NCI-H1694 treated with DMSO at 0.1 percent for 48 hours (cell line): ENCODE results near the gene VPS52.

Experiments
- DNase-seq: peaks from one replicate; lab custom pipeline; 2025; lab: John Stamatoyannopoulos, UW

The VPS52 gene, protein sequence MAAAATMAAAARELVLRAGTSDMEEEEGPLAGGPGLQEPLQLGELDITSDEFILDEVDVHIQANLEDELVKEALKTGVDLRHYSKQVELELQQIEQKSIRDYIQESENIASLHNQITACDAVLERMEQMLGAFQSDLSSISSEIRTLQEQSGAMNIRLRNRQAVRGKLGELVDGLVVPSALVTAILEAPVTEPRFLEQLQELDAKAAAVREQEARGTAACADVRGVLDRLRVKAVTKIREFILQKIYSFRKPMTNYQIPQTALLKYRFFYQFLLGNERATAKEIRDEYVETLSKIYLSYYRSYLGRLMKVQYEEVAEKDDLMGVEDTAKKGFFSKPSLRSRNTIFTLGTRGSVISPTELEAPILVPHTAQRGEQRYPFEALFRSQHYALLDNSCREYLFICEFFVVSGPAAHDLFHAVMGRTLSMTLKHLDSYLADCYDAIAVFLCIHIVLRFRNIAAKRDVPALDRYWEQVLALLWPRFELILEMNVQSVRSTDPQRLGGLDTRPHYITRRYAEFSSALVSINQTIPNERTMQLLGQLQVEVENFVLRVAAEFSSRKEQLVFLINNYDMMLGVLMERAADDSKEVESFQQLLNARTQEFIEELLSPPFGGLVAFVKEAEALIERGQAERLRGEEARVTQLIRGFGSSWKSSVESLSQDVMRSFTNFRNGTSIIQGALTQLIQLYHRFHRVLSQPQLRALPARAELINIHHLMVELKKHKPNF

DNA sequence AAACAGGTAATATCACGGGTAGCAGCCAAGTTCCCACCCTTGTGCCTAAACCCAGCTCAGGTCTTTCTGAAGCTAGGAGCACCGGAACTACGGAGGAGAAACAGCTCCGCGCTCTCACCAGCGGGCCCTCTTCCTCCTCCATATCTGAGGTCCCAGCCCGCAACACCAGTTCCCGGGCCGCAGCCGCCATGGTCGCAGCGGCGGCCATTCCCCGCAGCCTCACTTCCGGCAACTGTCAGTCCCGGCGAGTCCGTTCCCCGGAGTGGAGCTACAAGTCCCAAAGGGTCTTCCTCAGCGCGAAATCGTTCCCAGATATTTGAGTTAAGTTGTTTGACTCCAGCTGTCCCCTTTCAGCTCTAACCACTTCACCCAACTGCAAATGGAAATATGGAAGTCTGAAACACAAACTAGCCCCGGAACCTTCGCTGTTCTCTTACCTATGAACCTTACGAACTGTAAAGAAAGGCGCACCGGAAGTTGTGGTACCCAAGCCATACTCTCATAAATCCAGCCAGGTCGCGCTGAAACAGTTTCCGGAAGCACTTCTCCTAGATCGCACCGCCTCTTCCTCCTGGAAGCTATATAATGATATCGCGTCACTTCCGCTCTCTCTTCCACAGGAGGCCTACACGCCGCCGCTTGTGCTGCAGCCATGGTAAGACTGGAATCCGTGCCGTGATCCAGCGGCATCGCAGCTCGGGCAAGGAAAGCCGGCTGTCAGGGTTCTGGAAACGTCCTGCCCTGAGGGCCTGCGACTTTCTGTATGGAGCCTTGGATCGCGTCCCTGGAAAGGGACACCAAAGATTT is at the start of gene VPS52, which contains the start of gene RPS18:
TSS of gene VPS52 (minus strand) at position 409 of the 807 bp plus-strand sequence. CDS start at position 208, 201 bp downstream.
TSS of gene RPS18 (plus strand) at position 608 of the 807 bp plus-strand sequence. CDS start at position 653, 45 bp downstream.
- peak; percentile 97 for DNase-seq

DNA sequence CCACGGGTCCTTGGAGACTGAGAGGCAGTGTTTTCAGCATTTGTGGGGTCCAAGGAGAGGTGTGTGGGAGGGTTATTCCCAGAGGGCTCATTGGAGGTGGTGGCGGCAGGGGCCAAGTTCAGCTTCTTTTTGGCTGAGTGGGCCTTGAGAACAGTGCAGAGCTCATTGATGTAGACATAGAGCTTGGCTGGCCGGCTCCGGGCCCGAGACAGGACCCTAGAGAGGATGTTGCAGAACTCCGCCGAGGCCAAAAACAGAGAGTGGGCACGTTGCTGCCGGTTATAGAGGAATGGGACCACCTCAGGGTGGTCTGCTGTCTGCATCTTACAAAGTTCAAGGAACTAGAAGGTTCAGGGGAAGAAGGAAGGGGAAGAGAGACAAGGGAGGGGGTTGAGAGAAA is 49.6 kb upstream of the VPS52 start:
- no peak for DNase-seq

DNA sequence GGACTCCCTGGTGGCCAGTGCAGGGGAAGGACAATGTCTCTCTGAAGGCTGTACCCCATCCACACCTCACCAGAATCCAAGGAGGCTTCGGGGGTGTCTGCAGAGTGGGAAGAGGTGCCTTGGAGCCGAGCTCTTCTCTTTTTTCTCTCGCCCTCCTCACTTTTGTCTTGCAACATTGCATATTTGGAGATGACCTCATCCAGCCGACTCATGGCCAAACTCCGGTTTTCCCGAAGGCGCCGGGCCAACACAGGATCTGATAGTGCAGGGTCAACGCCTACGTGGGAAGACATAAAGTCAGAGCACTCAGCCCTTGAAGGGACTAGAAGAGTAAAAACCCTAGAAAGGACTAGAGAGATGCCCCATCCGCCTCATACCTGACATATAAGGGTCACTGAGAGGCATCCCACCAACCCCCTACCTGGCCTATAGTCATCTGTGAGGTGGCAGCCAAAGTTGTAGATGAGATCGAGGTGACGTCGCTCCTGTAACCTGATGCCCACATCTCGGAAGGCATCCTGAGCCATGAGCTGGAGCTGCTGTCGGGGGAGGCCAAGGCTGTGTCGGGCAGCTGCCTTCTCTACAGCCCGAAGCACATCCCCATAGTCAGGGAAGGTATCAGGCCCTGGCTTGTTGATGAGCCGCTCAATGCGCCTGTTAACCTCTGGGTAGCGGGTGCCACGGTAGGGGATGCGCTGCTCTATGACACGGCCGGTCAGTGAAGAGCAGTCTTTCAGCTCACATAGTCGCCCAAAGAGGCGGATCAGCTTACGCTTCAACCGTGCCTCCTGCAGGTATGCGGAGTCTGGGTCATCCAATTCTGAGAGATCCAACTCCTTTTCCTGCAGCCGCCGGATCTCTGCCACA is 48.9 kb upstream of the VPS52 start:
- no peak for DNase-seq

DNA sequence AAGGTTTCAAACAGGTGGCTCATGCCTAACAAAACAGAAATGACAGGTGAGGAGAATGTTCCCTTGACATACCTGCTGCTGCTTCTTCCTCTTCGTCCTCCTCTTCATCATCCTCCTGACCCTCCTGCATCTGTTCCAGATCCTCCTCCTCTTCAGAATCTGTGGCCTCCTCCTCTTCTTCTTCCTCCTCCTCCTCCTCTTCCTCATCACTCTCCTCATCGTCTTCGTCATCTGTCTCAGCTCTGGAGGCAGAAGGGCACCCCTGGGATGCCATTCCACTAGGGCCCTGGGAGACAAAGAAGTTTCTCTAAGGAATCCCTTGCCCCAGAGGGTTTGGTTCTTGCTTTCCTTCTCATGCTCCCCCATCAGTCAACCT is 48.3 kb upstream of the VPS52 start:
- no peak for DNase-seq

DNA sequence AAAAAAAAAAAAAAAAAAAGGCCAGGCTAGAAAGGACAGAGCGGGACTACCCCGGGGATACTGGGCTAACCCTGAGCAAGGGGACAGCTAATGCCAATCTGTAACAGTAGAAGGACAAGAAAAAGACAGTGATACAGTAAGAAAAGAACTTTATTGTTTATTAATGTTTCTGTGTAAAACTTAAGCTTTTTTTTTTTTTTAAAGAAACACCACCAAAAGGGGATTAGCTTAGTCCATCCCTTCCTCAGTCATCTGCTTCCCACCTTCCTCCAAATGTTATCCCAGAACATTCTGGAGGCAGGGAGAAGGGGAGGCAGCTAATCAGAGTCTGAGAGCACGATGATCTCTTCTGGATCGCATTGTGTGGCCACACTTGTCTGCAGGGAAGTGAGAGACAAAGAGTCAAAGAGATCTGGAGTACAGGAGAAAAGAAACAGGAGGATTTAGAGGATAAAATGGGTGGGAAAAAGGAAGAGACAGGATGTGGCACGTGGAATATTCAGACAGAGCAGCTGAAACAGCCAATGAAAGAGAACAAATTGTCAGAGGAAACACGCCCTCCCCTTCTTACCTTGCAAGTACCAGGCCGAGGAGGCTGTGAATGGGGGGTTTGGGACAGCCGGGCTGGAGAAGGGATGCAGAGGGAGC is 46.9 kb upstream of the VPS52 start:
- no peak for DNase-seq

DNA sequence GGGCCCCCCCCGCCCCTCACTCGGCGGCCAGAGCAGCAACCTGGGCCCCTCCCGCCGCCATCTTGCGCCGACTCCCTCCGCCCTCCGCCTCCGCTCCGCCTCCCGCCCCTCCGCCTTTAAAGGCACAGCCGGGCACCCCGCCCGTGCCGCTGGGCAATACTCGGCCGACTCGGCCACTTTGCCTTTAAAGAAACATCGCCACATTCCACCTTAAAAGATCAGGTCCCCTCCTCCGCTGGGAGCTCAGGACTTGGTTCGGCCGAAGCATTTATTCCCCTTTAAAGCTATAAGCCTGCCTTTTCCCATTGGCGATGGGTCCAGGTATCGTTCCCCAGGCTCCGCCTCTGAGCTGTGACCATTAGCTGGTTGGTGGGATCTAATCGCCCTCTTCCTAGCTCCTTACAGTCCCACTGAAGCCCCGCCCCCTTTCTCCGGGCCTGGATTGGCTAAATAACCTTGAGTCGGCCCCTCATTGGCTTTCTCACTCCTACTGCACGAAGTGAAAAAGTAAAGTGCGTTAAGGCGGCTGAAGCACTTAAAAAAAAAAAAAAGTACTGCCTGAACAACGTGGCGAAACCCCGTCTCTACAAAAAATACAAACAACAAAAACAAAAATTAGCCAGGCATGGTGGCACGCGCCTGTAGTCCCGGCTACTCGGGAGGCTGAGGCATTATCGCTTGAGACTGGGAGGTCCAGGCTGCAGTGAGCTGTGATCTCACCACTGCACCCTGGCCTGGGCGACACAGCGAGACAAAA is 46.2 kb upstream of the VPS52 start, which contains the start of gene ZBTB22:
TSS of gene ZBTB22 (minus strand) at position 76 of the 757 bp plus-strand sequence. CDS start 828 bp downstream, outside the sequence.
- DNase-seq, result peak; percentile 77

DNA sequence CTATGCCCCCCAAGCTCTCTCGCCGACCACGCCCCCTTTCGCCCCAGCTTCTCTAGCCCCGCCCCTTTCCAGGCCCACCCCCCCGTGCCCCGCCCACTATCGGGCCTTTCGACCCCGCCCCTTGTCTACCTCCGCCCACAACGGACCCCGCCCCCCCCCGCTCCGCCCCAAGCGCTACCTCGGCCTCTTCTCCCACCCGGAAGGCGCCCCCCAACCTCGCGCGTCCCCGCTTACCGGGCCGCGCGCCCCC is 45.7 kb upstream of the VPS52 start:
- DNase-seq, result no peak

DNA sequence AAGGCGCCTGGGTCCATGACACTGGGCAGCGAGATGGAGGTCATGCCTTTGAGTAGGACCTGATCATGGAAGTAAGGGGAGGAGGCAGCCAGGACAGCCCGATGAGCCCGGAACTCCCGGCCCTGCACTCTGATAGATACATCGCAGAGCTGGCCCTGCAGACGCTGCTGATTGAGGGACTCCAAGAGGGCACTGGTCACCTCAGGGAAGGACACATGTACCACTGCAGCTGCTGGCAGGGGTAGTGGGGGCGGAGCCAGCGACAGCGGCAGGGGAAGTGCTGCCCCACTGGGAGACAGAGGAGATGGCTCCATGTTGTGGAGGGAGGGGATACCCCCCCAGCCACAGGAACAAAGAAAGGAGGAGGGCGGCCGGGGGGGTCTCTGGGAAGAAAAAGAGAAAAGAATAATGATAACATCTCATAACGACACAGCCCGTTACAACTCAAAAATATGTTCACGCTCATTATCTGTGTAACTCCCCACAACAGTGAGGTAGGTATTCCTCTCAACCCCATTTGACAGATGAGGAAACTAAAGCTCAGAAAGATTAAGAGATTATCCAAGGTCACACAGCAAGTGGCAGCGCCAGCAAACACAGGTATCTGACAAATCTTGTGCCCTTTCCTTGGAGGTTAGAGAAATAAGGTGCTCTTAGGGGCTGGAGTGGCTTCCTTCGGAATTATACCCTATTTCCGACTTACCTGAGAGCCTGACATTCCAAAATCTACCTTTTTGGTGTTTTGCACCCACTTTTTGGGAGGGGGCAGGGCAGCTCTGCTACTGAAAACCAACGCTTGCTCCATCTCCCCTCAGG is 45.1 kb upstream of the VPS52 start:
- DNase-seq, result no peak

DNA sequence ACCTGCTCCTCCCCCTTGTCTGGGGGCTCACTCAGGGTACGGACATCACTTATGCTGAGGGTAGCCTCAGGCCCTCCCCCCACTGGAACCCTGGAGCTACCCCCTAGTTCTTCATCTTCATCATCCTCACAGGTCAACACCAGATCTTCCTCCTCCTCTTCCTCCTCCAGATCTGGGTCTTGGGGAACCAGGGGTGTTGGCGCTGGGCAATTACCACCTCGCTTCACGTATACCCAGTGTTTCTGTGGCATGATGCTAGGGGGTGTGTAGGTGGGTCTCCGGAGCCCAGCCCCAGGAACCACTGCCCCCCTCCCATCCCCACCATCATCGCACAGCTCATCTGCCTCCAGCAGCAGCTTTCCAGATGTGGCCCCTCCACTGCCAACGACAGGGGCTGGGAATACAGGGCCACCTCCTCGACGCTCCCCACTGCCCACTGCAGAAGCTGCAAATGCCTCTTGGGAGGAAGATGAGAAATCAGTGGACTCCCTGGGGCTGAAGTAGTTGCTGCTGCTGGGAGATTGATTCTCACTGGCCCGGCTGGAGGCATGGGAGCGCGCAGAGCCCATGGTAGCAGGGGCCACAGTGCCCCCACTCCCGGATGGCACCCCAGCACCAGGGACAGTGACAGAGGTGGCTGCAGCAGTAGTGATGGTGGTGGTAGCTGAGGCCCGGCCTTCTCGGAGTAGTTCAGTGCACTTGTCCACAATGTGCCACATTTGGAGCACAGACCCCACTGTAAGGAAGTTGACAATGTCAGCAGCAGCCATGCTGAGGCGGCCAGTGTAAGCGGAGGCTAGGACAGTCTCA is 44.3 kb upstream of the VPS52 start:
- DNase-seq, result no peak

DNA sequence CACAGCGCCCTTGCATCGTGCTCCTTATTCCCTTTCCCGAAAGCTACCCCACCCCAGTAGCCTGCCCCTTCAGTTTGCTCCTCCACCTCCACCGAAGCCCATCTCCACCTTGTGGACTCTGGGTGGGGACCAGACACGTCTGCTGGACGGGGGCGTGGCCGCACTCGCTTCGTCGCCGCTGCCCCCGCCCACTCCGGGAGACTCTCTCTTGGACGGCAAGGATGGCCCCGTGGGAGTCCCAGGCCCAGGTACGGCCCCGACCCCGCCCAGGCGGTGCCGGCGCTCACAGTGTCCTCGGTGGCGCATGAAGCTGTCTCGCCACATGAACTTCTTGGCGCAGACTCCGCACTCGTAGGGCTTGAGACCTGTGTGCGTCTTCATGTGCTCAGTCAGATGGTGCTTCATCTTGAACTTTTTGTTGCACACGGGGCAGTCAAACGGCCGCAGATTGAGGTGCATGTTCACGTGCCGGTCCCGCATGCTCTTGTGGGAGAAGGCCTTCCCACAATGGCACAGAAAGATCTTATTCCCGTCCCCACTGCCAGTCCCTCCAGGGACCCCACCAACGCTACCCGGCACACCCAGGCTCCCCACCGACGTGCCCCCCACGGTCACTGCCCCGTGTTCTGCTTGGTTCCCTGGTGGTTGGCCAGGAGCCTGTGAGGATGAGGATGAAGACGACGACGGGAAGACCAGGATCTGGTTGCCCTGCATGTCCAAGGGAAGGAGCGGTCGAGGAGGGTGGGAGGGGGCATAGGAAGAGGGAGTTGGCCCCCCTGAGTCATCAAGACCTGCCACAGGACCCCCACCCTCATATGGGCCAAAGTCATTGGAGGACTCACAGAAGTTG is 43.5 kb upstream of the VPS52 start:
- DNase-seq, result no peak

DNA sequence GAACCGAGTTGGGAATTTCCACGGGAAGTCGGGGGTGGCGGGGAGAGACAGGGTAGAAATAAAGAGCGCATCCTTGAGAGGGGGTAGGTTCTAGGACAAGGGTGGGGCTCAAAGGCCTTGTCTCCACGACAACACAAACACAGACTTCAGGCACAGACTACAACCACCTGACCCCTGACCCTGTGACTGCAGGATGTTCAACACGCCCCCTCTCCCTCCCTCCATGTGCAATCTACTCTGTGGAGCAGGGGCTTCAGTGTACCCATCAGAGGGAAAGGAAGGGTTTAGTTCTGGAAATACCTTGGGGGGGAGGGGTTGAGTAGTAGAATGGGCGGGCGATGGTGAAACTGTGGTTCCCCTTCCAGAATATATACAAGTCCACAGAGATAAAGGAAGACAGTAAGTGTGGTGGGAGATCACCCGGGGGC is 42.9 kb upstream of the VPS52 start:
- no peak for DNase-seq

DNA sequence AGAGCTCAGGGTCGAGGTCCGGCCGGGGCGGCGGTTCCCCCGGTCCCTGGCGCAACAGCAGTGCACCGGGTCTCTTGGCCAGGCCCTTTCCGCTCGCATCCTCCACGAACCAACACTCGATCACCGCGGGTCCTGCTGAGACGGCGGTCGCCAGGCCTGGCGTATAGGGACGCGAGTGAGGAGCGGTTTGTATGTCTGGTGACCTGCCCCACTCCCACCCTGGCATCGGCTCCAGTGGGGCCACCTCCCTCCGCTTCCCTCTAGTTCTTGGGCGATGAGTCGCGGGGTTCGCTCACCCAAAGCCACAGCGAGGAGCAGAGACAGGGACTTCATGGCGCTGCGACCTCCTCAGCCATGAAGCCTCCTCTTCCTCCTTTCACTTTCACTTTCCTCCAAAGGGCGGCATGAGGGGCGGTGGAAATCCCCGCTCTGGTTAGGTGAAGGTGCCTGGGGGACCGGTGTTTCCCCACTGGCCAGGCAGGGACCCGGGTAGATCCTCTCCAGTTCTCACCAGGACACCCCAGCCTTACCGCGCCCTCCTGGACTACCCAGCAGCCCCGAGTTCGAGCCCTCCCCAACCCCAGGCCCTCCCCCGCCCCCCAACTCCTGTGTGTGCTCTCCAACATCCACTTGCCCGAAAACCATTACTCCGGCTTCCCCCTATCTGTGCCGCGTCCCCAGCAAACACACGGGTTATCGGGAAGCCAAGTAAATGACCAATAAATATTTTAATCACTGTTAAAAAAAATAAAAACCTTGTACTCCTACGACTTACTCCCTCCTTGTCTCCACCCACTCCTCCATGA is 42.2 kb upstream of the VPS52 start, which contains the start of gene TAPBP:
TSS of gene TAPBP (minus strand) at position 370 of the 806 bp plus-strand sequence. CDS start at position 333, 37 bp downstream.
- no peak for DNase-seq

DNA sequence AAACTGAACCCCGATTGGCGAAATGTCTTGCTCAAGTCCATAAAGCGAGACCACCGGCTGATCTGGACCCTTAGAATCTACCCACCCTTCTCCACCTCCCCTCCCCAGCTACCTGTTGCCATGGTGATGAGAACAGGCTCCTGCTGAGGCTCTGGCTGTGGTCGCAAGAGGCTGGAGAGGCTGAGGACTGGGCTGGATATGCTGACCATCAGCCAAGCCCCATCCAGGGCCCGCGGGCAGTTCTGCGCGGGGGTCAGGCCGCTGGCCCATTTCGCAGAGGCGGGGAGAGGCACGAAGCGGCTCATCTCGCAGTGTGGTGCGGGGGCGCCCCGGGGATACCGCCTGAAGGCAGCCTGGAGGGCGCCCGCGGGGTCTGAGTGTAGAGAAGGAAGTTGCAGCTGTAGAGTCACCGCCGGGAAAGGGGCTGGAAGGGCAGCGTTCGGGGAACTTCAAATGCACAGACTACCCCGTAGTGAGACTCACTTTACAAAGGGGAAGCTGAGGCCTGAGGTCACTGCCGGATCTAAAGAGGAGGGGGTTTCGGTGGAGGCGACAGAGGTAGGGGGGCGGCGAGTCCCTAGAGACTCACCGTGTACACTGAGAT is 41.5 kb upstream of the VPS52 start:
- DNase-seq, result no peak

DNA sequence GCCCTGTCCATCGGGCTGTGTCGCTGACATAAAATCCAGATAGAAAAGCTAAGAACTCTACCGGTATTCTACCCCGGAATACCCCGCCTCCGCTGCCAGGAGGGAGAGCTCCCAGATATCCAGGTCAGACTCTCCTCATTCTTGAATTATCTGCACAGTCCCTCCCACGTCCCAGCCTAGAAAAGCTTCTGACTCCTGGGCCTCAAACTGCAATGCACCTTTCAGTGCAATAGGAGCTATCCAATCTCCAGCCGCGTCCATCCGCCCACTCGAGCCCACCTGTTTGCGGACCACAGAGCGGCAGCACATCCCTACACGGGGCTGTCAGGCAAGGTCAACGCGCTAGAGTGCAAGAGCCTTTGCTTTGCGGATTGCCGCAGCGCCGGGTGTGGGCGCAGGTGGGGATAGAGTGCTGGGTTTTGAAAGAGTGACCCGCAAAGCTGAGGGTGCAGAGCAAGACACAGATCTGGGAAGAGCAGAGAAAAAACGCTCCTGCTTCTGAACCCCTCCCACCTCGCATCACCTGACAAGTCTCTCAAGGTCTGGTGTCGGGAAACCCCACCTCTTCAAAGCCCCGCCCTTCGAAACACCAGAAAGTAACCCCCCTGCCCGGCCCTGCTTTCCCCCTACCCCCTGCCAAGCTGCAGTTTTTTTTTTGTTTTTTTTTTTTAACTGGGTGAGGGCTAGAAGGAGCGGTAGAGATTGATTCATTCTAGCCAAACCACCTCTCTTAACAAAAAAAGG is 40.9 kb upstream of the VPS52 start:
- peak; percentile 22 for DNase-seq

DNA sequence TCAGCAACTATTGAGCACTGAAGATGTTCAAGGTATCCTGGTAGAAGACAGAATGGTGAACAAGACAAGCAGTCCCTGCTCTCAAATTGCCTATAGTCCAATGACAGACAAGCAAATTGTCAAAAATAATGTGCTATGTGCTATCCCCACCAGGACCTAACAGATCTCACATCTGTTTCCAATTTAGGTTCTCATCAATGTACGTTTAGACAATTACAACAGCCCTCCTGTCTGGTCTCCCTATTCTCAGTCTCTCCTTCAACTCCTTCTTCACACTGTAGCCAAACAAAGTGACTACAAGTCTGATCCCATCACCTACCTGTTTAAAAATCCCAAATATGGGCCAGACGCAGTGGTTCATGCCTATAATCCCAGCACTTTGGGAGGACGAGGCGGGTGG is 34.7 kb upstream of the VPS52 start:
- DNase-seq, result no peak
